Amniotic epithelial cell (primary cell): Measurements from ENCODE around the gene GOLGA3.
"Not testable (repeated sequence)": the region's sequence is repeated elsewhere in the genome, so short reads cannot be mapped to it uniquely, and the experiment has no call there.

Source experiments
- DNase-seq: peaks from one replicate; pipeline ENCODE4 v3.0.0-alpha.2; 2010; ENCODE audit warnings: low read depth

The GOLGA3 gene

GRCh38 chr12:132842449-132843045, 13.9 kb upstream of the GOLGA3 start:
- no peak for DNase-seq

DNA sequence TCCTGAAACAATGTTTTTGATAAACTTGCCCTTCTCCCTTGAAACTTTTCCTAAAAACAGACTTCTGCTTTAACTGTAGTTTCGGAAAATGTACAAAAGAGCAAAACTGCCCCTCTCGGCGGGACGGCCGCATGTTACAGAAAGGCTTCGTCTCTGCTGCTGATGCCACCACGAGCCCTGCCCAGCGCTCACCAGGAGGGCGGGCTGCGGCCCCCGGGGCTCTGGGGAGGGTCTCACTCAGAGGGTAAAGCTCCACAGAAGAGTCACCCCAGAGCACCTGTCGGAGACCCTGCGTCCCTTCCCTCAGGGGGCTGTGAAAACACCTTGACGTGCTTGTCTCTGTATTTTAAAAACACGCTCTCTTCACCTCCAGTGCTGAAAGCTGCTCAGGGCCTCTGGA, 12.5 kb upstream of the GOLGA3 start:
- no peak for DNase-seq

DNA sequence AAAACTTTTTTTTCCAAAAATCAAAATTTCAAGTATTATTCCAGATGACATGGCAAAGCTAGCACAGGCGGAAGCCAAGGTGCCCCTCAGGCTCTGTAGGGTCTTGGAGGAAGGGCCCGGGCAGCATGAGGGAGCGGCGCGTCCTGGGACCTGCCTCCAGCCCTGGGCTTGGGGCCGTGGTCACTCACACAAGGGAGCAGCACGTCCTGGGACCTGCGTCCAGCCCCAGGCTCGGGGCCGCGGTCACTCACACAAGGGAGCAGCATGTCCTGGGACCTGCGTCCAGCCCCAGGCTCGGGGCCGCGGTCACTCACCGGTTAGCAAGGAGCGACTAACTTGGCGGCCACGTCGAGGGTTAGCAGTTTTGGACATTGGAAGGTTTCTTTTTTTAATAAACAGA, 11.9 kb upstream of the GOLGA3 start:
- DNase-seq, result no peak

DNA sequence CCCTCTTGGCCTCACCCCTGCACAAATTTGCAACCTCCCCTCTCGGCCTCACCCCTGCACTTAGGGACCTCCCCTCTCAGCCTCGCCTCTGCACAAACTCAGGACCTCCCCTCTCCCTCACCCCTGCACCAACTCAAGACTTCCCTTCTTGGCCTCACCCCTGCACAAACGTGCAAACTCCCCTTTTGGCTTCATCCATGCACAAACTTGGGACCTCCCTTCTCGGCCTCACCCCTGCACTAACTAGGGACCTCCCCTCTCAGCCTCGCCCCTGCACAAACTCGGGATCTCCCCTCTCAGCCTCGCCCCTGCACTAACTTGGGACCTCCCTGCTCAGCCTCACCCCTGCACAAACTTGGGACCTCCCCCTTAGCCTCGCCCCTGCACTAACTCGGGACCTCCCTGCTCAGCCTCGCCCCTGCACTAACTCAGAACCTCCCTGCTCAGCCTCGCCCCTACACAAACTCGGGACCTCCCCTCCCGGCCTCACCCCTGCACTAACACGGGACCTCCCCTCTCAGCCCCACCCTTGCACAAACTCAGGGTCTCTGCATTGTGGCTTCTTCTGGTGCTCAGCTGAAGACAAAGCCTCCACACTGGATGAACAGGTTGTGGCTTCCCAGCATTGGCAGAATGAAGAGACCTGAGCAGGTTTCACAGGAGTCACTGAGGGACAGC, 11.0 kb upstream of the GOLGA3 start:
- no peak for DNase-seq

DNA sequence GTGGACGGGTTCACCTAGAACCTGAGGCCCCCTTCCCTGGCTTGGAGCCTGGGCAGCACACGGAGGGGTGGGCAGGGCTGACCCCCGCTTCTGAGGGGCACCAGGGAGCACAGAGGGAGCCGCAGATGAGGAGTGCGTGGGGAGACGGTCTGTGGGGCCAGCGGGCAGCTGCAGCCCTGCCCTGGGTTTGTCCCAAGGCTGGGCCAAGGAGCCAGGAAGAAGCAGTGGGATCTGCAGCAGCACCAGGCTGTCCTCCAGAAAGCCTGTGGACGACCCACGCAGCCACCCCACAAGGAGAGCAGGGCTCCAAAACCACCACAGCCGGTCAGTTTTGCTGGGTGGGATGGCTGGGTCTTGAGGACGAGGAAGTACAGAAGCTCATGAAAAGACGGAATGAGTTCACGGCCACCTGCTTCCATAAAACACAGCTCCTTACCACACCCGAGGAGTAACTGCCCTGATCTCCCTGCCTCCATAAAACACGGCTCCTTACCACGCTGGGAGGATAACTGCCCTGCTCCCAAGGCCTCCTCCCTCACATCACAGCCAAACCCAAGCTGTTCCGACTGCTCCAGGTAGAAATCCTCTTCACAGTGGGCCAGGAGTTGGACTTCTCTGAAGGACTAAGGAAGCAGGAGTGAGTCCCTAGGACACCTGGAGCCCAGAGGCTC, 9.9 kb upstream of the GOLGA3 start:
- no peak for DNase-seq

GRCh38 chr12:132837693-132838409, 9.2 kb upstream of the GOLGA3 start:
- DNase-seq, result no peak

- no peak for DNase-seq
Measured at GRCh38 chr12:132836795-132837331, 8.2 kb upstream of the GOLGA3 start.

GRCh38 chr12:132836230-132836629, 7.6 kb upstream of the GOLGA3 start:
- DNase-seq, result not testable (repeated sequence)

DNA sequence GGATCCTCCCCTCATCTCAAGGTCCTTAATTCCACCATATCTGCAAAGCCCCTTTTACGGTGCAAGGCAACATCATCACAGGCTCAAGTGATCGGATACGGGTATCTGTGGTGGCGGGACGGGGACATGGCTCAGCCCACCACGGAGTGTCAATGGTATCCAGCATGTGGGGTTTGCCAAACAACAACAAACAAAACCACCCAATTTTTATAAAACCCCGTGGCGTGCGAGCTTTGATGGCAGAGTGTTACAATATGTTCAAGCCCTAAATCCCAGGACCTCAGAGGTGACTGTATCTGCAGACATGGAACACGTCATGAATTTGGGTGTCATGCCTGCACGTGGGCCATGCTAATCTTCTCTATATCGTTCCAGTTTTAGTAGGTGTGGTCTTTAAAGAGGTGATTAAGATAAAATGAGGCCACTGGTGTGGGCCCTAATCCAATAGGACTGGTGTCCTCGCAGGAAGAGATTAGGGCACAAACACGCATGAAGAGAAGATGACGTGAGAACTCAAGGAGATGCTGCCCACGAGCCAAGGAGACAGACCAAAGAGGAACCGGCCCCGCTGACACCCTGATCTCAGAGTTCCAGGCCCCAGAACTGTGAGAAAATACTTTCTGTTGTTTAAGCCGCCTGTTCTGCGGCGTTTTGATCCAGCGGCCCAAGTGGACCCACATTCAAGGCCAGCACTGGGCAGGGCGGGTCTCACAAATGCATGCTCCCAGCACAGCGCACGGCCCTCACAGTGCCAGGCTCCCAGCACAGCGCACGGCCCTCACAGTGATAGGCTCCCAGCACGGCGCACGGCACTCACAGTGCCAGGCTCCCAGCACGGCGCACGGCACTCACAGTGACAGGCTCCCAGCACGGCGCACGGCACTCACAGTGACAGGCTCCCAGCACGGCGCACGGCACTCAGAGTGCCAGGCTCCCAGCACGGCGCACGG, 6.7 kb upstream of the GOLGA3 start:
- DNase-seq, result no peak

DNA sequence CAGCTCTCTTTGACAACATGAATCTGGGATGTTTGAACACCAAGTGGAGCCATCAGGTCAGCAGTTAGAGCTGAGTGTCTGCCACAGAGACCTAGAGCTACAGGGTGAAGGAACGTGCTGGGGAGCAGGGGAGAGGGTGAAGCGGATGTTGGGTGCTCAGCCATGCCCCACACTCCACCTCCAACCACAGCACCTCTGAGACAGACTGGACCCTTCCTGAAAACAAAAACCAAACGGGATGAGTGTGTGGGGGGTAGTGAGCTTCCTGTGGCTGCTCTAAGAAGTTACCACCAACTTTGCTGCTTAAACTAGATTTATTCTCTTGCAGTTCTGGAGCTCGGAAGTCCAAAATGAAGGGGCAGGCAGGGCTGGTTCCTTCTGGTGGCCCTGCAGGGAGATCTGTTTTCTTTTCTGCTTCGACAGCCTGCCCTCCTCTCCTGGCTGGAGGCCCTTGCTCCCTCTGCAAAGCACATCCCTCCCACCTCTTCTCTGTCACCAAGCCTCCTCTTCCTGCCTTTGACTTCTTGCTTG, 5.6 kb upstream of the GOLGA3 start:
- no peak for DNase-seq

GRCh38 chr12:132833341-132833740, 4.7 kb upstream of the GOLGA3 start:
- no peak for DNase-seq

- no peak for DNase-seq
Measured at GRCh38 chr12:132831771-132832170, 3.1 kb upstream of the GOLGA3 start.

GRCh38 chr12:132827763-132828703, 636 bp downstream of the GOLGA3 start:
- peak; percentile 51 for DNase-seq

- no peak for DNase-seq
Measured at GRCh38 chr12:132825861-132826260, 2.8 kb downstream of the GOLGA3 start.

DNA sequence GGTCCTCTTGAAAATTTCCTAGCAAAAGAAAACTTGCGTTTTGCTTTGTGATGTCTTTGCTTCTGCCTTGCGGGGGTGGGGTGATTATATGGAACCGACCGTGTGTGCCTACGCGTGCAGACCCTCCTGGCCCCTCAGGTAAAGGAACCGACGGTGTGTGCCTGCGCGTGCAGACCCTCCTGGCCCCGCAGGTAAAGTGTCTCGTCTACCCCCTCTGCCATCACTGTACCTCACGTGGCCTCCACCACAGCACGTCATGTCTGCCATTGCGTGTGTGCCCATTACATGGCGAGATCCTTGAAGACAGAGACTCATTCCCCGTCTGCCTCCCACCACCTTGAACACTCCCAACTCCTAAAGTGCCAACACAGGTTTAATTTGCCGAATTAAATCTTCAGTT, 3.6 kb downstream of the GOLGA3 start:
- DNase-seq, result no peak

DNA sequence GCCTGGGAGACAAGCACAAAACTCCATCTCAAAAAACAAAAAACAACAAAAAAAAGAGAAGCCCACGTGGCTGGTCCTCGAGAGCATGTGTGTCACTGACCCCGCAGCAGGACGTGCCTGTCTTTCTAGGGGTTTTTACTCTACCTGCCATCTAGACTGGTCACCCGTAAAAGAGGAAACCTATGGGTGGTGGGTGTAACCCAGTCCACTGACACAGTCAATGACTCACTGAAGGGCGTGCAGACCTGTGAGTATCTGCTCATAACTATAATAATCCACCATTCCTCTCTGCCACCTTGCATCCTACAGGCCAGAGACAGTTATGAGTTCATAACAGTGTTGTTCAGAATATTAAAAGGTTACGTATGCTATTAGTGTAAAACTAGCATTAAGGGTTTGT, 4.6 kb downstream of the GOLGA3 start:
- peak; percentile 39 for DNase-seq

- DNase-seq, result no peak
Measured at GRCh38 chr12:132818562-132818961, 10.1 kb downstream of the GOLGA3 start.

- DNase-seq, result no peak
Measured at GRCh38 chr12:132814232-132814631, 14.4 kb downstream of the GOLGA3 start.

GRCh38 chr12:132813443-132813842, 15.2 kb downstream of the GOLGA3 start:
- DNase-seq, result no peak
